22Rv1 (cell line): ENCODE results near the gene SCN4A.

Experiments
- CTCF ChIP-seq: fragments of 450-650 bp; IDR thresholded peaks from 2 replicates; pipeline ENCODE4 v1.5.1; 2017; ENCODE audit warnings: mild to moderate bottlenecking
- ZFX ChIP-seq: fragments of 450-650 bp; IDR thresholded peaks from 2 replicates; pipeline ENCODE4 v1.6.1; 2017; ENCODE audit warnings: antibody characterized with exemption, borderline replicate concordance

GRCh38 chr17:63984651-63985386, 12.1 kb upstream of the SCN4A start:
- no peak for TF ChIP-seq CTCF
- no peak for TF ChIP-seq ZFX
